Pancreas (tissue), 10 donors: ENCODE results near the gene FMO2. TPM values are rescaled to one million over a fixed set of nuclear protein-coding genes. Genes with fewer than 3 reads are reported as not detected.

ENCODE experiments used
- ATAC-seq, 4 donors: fragments of 200-7000 bp; cut with Tn5 transposase; one replicate each; pipeline versions ENCODE4 v1.8.0 to v1.9.1; 2020; ENCODE audit warnings: mild to moderate bottlenecking in 4 of 4, moderate library complexity in 4 of 4
- DNase-seq, 6 donors: peaks; one replicate each; pipeline ENCODE4 v3.0.0-alpha.2; 2020
- FAIRE-seq: peaks from 2 replicates; lab custom pipeline; 2012; peaks lifted over from hg19 to GRCh38; lab: Jason Lieb, UNC
- H3K27ac ChIP-seq, 4 donors: fragments of 200-600 bp; sonication (generic); 1 replicate in 3 of 4; 2 replicates in 1 of 4; pipeline versions ENCODE4 v1.5.0 to v1.8.0; 2020
- H3K27me3 ChIP-seq, 4 donors: fragments of 200-600 bp; one replicate each; pipeline ENCODE4 v1.8.0; 2021
- H3K36me3 ChIP-seq, 3 donors: fragments of 200-600 bp; sonication (generic) in 1 of 3; one replicate each; pipeline versions ENCODE4 v1.5.0 to v1.8.0; 2020 to 2021
- H3K4me1 ChIP-seq, 3 donors: fragments of 200-600 bp; one replicate each; pipeline ENCODE4 v1.8.0; 2021
- H3K4me3 ChIP-seq, 4 donors: fragments of 200-600 bp; sonication (generic) in 2 of 4; one replicate each; pipeline versions ENCODE4 v1.5.0 to v1.8.0; 2020 to 2021
- H3K9me3 ChIP-seq, 4 donors: fragments of 200-600 bp; one replicate each; pipeline ENCODE4 v1.8.0; 2021
- WGBS, 2 donors: extraction: QIAGEN DNeasy Blood & Tissue Kit; methylation state at CpG; one replicate each; pipeline ENCODE4 v1.1.7; 2013; 5-methylcytosine and 5-hydroxymethylcytosine counted together
- intact Hi-C, 3 donors: fragments of 100-400 bp; cut with DNase I; formaldehyde crosslinking; loops; one replicate each; pipeline versions ENCODE4 v1.11.1 to v1.14.2; 2022
- polyA plus RNA-seq, 2 donors: library from polyadenylated mRNA; stranded (reverse); fragments of 200-250 nt; gene quantifications; one replicate each; pipeline ENCODE4 v1.2.3, GENCODE V29; 2013
- total RNA-seq, 6 donors: library from RNA; stranded (reverse); fragmentation: NEBNext Ultra II Directional in 4 of 6; extraction: Animal tissue kit (Norgen Biotek cat#: 25700) in 4 of 6; gene quantifications; one replicate each; pipeline versions ENCODE4 v1.2.1 to v1.2.4, GENCODE V29; 2021 to 2023
- TF ChIP-seq, protein P1 (sequence below), 4 donors: fragments of 200-600 bp; sonication (generic) in 3 of 4; IDR thresholded peaks; one replicate each; pipeline versions ENCODE4 v1.5.0 to v1.8.0; 2021; ENCODE audit warnings: antibody characterized with exemption in 4 of 4
- donor health status: healthy with polysubstance abuse.
- donor health status: DM: no; HTN: no; CAD: no; lungs with moderate emphysema.
- donor health status: DM: no; HTN: no; CAD: no.
- donor health status: control.
- donor health status: control.
- donor health status: Bipolar disorder and iron deficiency.
- donor health status: DM: yes; HTN: yes; CAD: no.
- donor health status: DM: no; HTN: no; CAD: no.
- donor health status: DM: no; HTN: no; CAD: no.
- donor health status: DM: yes; HTN: yes; CAD: no.

The FMO2 gene
- total and polyA plus RNA-seq, 8 donors, result 2.3 to 9.6 (median 6.2) TPM

- Histone ChIP-seq H3K9me3 (no peaks in the 10 kb centered on the region), H3K36me3 (no peaks in the 10 kb centered on the region), H3K27ac (no peak overlapping the region), H3K27me3 (no peaks in the 10 kb centered on the region), H3K4me1 (no peaks in the 10 kb centered on the region), H3K4me3 (no peak overlapping the region)
- intact Hi-C loops, result no loop called here
- 79 to 86% methylated on average over 2 of the region's 2 CpGs for WGBS, 2 donors
- no peak for DNase-seq
- no peak for ATAC-seq
- TF ChIP-seq, protein P1, sequence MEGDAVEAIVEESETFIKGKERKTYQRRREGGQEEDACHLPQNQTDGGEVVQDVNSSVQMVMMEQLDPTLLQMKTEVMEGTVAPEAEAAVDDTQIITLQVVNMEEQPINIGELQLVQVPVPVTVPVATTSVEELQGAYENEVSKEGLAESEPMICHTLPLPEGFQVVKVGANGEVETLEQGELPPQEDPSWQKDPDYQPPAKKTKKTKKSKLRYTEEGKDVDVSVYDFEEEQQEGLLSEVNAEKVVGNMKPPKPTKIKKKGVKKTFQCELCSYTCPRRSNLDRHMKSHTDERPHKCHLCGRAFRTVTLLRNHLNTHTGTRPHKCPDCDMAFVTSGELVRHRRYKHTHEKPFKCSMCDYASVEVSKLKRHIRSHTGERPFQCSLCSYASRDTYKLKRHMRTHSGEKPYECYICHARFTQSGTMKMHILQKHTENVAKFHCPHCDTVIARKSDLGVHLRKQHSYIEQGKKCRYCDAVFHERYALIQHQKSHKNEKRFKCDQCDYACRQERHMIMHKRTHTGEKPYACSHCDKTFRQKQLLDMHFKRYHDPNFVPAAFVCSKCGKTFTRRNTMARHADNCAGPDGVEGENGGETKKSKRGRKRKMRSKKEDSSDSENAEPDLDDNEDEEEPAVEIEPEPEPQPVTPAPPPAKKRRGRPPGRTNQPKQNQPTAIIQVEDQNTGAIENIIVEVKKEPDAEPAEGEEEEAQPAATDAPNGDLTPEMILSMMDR (IDR thresholded peaks at IDR 0.05), result no peak
- FAIRE-seq, result no peak
These were observed 12.6 kb upstream of the FMO2 start for GRCh38 chr1:171172471-171172870.

DNA sequence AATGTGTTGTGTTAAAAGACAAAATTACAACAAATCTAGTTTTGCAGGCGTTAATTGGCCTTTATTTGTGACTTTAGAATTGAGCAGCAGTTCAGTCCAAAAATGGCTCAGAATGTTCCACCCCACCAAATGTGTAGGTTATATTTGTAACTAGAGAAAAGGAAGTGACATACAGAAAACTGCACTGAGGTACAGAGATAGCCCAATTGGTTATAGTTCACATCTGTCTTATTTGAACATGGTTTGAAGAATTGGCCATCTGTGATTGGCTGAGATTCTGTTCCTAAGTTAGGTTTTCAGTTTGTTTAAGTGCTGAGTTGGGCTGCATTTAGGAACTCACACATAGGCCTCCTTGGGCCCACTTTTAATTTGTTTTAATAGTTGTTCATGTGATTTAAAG is 12.0 kb upstream of the FMO2 start:
- Histone ChIP-seq H3K4me1 (no peaks in the 10 kb centered on the region), H3K9me3 (no peaks in the 10 kb centered on the region), H3K27me3 (no peaks in the 10 kb centered on the region), H3K36me3 (no peaks in the 10 kb centered on the region), H3K27ac (no peak overlapping the region), H3K4me3 (no peak overlapping the region)
- no peak for ATAC-seq
- WGBS, 2 donors, result 72 to 90% methylated on average over 1 of the region's 1 CpG
- FAIRE-seq, result no peak
- intact Hi-C loops, result no loop called here
- DNase-seq, result no peak
- TF ChIP-seq, protein P1 (IDR thresholded peaks at IDR 0.05), result no peak

DNA sequence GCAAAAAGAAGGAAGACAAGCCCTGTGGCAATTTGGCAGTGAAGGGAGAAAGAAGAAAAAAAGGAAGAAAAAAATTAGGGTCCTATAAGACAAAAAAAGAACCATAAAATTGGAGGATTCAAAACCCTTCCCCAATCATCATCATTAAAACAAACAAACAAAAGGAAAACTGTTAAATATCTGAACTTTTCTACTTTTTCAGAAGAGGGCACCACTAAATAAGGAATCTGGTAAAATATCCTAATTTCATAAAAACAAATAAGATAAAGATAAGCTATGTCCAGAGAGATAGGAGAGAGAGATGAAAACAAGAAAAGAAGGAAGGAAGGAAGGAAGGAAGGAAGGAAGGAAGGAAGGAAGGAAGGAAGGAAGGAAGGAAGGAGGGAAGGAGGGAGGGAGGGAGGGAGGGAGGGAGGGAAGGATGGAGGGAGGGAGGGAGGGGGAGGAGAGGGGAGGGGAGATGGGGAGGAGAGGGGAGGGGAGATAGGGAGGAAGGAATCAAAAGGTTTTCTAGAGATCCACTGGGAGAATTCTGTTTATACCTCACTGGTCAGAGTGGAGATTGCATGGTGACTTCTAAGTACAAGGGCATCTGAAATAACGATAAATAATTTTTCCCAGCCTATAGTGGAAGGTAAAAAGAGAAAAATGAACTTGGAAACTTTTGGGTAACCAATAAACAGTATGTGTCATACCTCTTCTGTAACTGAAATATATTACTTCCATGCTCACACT is 10.4 kb upstream of the FMO2 start:
- WGBS, 2 donors, result 60 to 94% methylated on average over 1 of the region's 1 CpG
- TF ChIP-seq, protein P1 (IDR thresholded peaks at IDR 0.05), result no peak
- H3K27ac ChIP-seq, result no peak overlapping the region
- H3K4me1 ChIP-seq, result no peaks in the 10 kb centered on the region
- H3K4me3 ChIP-seq, result no peak overlapping the region
- ATAC-seq (no peak), DNase-seq (no peak), FAIRE-seq (no peak)
- intact Hi-C loops, result no loop called here
- no peaks in the 10 kb centered on the region for H3K9me3 ChIP-seq
- no peaks in the 10 kb centered on the region for H3K27me3 ChIP-seq
- H3K36me3 ChIP-seq, result no peaks in the 10 kb centered on the region

DNA sequence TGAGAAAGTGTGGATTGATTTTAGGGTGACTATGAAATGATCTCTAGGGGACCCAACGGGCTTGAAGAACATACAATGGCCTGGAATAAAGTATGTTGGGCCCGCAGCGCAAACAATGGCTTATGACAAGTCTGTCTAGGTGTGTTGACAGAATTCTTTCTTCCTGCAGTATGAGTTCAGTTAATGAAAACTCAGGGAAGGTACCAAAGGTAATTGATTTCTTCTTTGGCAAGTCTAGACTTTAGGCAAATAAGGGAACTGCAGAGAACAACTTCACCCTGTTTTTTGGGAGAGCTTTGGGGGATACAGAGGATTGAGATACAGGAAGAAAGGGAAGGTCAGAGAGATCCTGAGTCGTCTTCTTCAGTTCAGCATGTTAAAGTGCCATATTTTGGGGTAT is 7.8 kb upstream of the FMO2 start:
- no peak for ATAC-seq
- FAIRE-seq, result no peak
- WGBS, 2 donors, result 56 to 57% methylated on average over 4 of the region's 4 CpGs
- Histone ChIP-seq H3K36me3 (no peaks in the 10 kb centered on the region), H3K9me3 (no peaks in the 10 kb centered on the region), H3K27me3 (no peaks in the 10 kb centered on the region), H3K4me1 (no peaks in the 10 kb centered on the region), H3K27ac (no peak overlapping the region), H3K4me3 (no peak overlapping the region)
- TF ChIP-seq, protein P1 (IDR thresholded peaks at IDR 0.05), result no peak
- no peak for DNase-seq
- intact Hi-C loops, result no loop called here
